Measurements from ENCODE around the gene SLC6A1.
A peak's percentile ranks its signal among the peaks of the same experiment; 100 is the strongest.

Gene SLC6A1

DNA sequence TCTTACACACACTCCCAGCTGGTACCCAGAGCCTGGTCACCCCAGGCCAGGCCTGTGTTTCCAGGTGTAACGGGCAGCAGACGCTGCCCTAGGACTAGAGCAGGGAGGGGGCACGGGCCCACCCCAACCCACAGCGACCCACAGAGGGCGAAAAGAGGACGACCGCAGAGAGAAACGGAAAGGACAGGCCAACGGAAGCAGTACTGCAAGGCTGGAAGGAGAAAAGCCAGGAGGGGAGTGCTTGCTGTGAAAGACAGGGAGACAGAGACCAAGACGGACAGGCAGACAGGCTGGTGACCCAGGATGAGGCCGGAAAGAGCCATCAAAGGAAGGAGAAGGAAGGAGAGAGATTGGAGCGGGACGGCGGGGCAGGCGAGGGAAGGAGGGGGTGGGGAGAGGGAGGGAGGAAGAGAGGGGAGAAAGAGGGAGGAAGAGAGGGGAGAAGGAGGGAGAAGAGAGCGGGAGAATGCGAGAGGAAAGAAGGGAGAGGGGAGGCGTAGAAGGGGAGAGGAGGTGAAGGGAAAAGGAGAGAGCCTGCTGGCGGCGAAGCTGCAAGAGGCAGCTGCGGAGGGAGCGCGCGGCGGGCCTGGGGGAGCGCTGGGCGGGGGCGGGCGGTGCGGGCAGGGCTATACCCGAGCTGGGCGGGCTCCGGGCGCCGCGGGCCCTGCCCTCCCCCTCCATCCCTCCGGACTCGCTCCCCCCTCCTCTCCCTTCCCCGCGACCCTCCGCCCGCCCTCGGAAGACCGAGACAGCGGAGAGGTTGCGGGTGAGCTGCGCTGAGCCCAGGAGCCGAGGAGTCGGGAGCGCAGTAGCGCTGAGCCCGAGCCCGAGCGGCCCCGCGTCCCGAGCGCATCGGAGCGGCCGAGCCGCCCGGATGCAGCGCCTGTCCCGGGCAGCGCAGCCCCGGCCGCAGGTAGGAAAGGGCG, at the start of gene SLC6A1:
Gene SLC6A1, plus strand, starts transcription at position 732 of the 926 bp plus-strand sequence. CDS start 24,464 bp downstream, outside the sequence.
- peak within 1 kb of the TSS; percentile 74 for H3K4me3 Mint-ChIP-seq
- H3K36me3 Mint-ChIP-seq (ENCODE audit: low read depth) = peaks cover 3% of the 10 kb centered on the region
- peaks cover 63% of the 10 kb centered on the region for H3K27me3 Mint-ChIP-seq (ENCODE audit: low read depth)
- peaks cover 5% of the 10 kb centered on the region for H3K4me1 Mint-ChIP-seq (ENCODE audit: low read depth)
- no peak within 1 kb of the TSS for H3K27ac Mint-ChIP-seq
- H3K9me3 Mint-ChIP-seq = no peaks in the 10 kb centered on the region

DNA sequence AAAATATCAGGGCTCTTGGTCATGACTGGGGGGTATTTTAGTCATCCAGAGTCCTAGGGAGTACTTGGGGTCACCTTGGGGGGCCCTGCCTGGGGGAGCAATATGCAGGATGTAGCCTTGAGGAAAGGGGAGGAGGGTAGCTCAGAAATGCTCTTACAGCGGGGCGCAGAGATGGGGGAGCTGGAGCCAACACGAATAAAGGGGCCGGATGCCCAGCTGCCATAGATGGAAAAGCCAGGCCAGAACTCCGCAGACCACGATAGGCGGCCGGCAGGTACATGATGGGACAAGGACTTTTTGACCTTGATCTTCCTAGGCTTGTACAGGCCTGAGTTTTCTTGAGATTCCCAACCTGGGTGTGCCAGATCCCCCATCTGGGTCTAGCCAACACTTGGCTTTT, 47.7 kb upstream of the SLC6A1 start:
- Mint-ChIP-seq H3K4me3 (no peak overlapping the region), H3K27me3 (ENCODE audit: low read depth) (no peaks in the 10 kb centered on the region), H3K9me3 (peaks cover 3% of the 10 kb centered on the region)

DNA sequence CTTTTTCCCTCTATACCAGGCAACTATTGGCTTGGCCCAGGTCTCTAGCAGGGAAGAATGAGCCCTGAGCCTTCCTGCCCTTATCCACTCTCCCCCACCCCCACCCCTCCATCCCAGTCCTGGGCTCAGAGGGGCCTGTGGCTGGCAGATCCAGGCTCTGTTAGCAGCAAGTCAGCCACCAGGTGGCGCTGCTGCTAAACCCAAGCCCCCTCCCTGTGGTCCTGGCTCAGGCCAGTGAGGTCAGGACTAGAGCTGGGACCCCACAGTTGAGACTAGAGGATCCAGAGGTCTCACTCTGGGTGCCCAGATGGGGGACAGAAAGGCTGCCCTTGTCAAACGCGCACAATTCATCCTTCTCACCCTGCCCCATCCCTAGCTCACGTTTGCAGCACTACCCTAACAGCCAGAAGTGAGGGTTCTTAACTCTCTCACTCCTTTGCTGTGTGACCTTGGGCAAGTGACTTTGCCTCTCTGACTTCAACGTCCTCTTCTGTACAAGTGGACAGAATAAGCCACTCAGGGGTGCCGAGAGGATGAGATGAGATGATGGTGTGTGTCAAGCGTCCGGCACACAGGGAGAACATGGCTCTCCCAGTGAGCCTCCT, 46.8 kb upstream of the SLC6A1 start:
- Mint-ChIP-seq H3K27me3 (ENCODE audit: low read depth) (no peaks in the 10 kb centered on the region), H3K27ac (no peak overlapping the region), H3K4me3 (no peak overlapping the region), H3K4me1 (ENCODE audit: low read depth) (no peaks in the 10 kb centered on the region), H3K36me3 (ENCODE audit: low read depth) (no peaks in the 10 kb centered on the region), H3K9me3 (peaks cover 3% of the 10 kb centered on the region)

More for the DNA sequence above, 47.7 kb upstream of the SLC6A1 start:
- Mint-ChIP-seq H3K4me1 (ENCODE audit: low read depth) (no peaks in the 10 kb centered on the region), H3K36me3 (ENCODE audit: low read depth) (no peaks in the 10 kb centered on the region), H3K27ac (no peak overlapping the region)

DNA sequence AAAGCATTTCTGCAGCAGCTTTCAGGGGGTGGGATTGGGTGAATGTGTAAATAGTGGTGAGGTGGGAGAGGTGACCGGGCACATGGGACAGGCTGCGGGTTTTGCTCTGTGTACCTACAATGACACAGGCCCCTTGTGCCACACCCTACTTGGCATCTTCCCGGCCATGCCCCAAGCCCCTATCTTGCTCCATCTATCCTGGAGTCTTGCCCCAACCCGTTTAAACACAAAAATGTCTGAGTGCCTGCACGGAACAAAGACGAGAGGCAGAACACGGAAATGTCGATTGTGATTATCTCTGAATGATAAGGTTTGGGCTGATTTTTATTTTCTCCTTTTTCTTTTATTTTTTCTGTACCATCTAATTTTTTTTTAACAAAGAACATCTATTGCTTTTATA, 46.0 kb upstream of the SLC6A1 start:
- no peaks in the 10 kb centered on the region for H3K27me3 Mint-ChIP-seq (ENCODE audit: low read depth)
- H3K4me1 Mint-ChIP-seq (ENCODE audit: low read depth) = no peaks in the 10 kb centered on the region
- peaks cover 3% of the 10 kb centered on the region for H3K9me3 Mint-ChIP-seq
- H3K27ac Mint-ChIP-seq = no peak overlapping the region
- no peak overlapping the region for H3K4me3 Mint-ChIP-seq
- H3K36me3 Mint-ChIP-seq (ENCODE audit: low read depth) = no peaks in the 10 kb centered on the region

DNA sequence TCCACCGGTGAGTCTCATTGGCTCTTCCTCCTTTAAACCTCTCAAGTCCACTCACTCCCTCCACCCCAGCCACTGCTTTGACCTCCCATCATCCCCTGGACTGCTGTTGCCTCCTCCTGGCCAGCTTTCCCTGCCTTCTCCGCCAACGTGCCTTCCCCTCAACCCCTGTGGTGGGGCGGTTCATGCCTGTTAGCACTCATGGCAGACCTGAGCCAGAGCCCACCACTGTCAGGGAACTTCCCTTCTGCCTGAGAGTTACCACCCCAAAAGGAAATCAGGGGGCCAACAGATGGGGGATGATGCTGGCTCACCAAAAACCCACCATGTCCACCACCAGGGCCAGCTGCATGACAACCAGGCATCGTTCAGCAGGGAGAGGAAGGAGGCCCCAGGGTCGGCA, 44.2 kb upstream of the SLC6A1 start:
- Mint-ChIP-seq H3K4me1 (ENCODE audit: low read depth) (no peaks in the 10 kb centered on the region), H3K9me3 (no peaks in the 10 kb centered on the region), H3K4me3 (no peak overlapping the region), H3K27me3 (ENCODE audit: low read depth) (no peaks in the 10 kb centered on the region), H3K27ac (no peak overlapping the region), H3K36me3 (ENCODE audit: low read depth) (no peaks in the 10 kb centered on the region)

DNA sequence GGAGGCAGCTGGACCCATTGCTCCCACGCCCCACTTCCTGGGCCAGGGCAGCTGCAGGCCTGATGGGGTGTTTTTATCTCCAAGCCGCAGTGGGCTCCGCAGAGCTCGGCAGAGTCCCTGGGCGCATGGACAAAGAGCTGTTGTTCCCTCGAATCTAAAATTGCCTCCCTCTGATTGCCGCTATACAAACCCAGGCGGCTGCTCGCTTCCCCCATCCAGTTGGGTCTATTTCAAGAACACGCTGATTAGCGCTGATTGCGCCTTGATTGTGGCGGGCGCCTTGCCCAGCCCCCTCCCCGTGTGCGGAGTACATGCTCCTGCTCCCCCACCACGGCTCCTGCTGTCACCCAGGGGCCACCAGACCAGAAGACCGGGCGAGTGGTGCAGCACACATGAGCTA, 43.4 kb upstream of the SLC6A1 start:
- no peaks in the 10 kb centered on the region for H3K36me3 Mint-ChIP-seq (ENCODE audit: low read depth)
- H3K27me3 Mint-ChIP-seq (ENCODE audit: low read depth) = no peaks in the 10 kb centered on the region
- no peaks in the 10 kb centered on the region for H3K4me1 Mint-ChIP-seq (ENCODE audit: low read depth)
- no peak overlapping the region for H3K4me3 Mint-ChIP-seq
- H3K9me3 Mint-ChIP-seq = no peaks in the 10 kb centered on the region
- no peak overlapping the region for H3K27ac Mint-ChIP-seq

DNA sequence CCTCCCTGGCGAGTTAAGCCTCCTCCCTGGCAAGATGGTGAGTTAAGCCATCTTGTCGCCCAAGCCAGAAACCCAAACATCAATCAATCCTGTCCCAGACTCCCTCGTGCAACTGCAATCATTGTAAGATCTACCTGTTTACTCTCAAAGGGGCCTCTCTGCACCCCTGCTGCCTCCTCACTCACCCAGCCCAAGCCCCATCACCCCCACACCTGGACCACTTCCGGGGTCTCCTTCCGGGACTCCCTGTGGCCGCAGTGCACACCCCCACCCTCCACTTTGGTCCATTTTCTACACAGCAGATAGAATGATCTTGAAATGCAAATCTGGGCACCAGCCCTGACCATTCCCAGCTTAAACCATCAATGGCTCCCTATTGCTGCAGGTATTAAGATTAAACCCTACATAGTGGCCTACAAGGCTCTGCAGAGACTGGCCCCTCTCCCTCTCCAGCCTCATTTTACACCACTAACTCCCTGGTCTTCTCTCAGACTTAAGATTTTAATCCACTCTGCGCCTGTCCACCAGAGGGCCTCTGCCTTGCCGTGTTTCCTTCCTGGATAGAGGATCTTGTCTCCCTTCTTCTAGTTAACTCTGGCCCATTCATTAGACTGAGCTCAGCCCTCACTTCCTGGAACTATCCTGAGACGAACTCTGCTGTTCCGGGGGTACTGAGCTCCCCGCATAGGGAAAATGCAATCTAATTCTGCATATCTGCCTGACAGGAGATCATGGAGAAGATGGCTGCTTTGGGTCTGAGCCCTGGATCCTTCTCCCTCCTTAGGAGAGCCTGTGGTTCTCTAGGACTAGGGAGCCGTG, 41.9 kb upstream of the SLC6A1 start:
- Mint-ChIP-seq H3K27ac (no peak overlapping the region), H3K27me3 (ENCODE audit: low read depth) (no peaks in the 10 kb centered on the region), H3K36me3 (ENCODE audit: low read depth) (no peaks in the 10 kb centered on the region), H3K4me3 (no peak overlapping the region), H3K4me1 (ENCODE audit: low read depth) (no peaks in the 10 kb centered on the region), H3K9me3 (no peaks in the 10 kb centered on the region)

DNA sequence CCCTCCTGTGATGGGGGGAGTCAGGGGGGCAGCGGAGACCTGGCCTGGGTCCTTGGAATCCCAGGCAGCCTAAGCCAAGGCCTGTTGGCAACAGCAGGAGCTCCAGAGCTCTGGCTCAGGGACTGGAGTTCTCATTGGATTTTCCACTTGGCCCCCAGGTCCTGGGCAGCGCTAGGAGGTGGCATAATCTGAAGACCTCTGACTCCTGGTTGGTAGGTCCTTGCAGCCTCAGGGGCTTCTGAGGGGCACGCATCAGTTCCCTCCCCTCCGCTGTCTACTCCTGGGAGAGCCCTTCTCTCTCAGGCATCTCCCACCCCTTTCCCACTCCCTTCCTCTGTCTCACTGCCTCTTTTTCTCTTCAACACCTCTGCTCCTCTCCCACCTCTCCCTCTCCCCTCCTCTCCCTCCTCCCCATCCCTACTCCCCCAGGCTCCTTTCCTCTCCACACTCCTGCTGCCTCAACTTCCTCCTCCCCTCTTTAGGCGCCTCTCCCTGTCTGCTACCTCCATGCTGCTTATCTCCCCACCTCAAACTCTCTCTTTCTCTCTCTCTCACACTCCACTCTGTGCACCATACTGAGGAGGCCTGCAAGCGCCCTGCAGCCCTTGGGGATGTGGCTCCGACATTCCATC, 41.1 kb upstream of the SLC6A1 start:
- Mint-ChIP-seq H3K4me3 (no peak overlapping the region), H3K36me3 (ENCODE audit: low read depth) (no peaks in the 10 kb centered on the region), H3K27me3 (ENCODE audit: low read depth) (no peaks in the 10 kb centered on the region), H3K27ac (no peak overlapping the region), H3K4me1 (ENCODE audit: low read depth) (no peaks in the 10 kb centered on the region), H3K9me3 (no peaks in the 10 kb centered on the region)

DNA sequence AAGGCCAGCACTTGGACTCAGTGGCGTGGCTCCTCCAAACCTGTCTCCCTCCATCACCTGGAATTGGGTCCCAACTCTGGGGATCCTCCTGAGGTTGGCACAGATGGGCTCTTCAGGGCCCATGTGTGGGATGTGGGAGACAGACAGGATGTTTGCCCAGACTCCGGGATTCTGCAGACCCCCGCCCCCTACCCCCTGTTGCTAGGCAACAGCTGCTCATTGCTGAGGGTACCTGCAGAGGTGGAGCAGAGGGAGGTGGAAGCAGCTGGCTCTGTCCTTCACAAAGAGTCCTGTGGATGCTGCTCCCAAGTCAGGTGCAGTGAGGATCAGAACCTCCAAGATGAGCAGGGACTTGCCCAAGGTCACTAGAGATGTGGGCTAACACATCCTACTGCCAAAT, 40.0 kb upstream of the SLC6A1 start:
- Mint-ChIP-seq H3K36me3 (ENCODE audit: low read depth) (no peaks in the 10 kb centered on the region), H3K27me3 (ENCODE audit: low read depth) (no peaks in the 10 kb centered on the region), H3K27ac (no peak overlapping the region), H3K4me1 (ENCODE audit: low read depth) (no peaks in the 10 kb centered on the region), H3K9me3 (no peaks in the 10 kb centered on the region), H3K4me3 (no peak overlapping the region)

DNA sequence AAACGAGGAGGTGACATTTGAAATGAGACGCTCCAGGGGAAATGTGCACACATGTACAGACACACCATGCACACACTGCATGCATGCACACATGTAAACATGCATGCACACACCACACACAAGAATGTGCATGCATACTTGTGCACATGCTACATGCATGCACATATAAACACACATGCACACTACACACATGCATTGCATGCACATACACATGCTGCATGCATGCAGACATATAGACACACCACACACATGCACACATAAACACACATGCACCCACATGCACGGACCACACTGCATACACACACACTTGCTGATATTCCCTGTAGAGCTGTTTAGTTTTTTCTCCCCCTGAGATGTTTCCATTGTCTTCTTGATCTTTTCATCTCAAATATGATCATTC, 37.8 kb upstream of the SLC6A1 start:
- no peaks in the 10 kb centered on the region for H3K27me3 Mint-ChIP-seq (ENCODE audit: low read depth)
- no peaks in the 10 kb centered on the region for H3K9me3 Mint-ChIP-seq
- no peak overlapping the region for H3K27ac Mint-ChIP-seq
- H3K4me3 Mint-ChIP-seq = no peak overlapping the region
- H3K36me3 Mint-ChIP-seq (ENCODE audit: low read depth) = no peaks in the 10 kb centered on the region
- no peaks in the 10 kb centered on the region for H3K4me1 Mint-ChIP-seq (ENCODE audit: low read depth)

DNA sequence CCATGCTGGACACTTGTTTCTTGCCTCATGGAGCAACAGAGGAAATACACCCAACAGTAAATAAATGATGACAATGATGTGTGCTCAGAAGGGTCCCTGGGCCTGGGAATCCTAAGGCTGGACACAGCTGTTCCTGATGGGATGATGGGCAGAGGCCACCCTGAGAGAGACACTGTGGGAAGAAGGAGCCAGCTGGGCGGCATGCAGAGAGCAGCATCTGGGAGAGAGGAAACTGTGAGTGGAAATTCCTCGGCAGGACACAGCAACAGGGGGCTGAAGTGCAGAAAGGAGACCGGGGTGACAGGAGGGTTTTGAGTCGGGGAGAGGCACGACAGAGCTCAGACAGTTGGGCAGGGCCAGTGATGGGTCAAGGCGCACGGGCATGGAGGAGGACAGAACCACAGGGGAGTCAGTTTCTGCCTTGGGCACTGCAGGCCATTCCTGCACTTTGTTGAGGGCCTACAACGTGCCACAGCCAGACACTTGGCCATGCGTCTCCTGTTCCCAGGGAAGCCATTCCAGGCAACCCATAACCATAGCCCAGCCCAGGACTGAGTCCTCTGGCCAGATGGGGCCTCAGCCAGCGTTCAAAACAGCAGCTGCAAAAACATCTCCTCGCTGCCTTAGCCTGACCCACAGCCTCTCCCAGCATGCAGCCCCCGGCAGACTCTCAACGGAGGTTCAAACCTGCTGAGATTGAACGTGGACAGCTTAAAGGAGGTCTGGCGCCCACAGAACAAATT, 36.7 kb upstream of the SLC6A1 start:
- Mint-ChIP-seq H3K27me3 (ENCODE audit: low read depth) (no peaks in the 10 kb centered on the region), H3K4me1 (ENCODE audit: low read depth) (no peaks in the 10 kb centered on the region), H3K4me3 (no peak overlapping the region), H3K27ac (no peak overlapping the region), H3K9me3 (no peaks in the 10 kb centered on the region), H3K36me3 (ENCODE audit: low read depth) (no peaks in the 10 kb centered on the region)

DNA sequence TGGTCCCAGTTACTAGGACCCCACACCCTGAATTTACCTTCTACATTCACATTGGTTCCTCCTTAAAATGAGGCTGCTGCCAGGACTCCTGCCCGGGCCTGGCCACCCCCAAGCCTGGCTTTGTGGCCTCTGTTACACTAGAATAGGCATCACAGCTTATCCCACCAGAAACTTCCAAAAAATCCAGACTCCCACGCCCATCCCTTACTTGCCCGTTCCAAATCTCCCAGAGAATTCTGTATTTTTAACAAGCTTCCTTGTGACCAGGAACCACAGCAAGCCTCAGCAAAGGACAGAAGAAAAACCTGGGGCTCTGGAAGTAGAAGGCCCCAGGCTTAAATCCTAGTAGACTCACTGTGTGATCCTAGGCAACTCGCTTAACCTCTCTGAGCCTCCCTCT, 36.0 kb upstream of the SLC6A1 start:
- no peak overlapping the region for H3K27ac Mint-ChIP-seq
- H3K4me1 Mint-ChIP-seq (ENCODE audit: low read depth) = no peaks in the 10 kb centered on the region
- H3K9me3 Mint-ChIP-seq = no peaks in the 10 kb centered on the region
- no peaks in the 10 kb centered on the region for H3K36me3 Mint-ChIP-seq (ENCODE audit: low read depth)
- no peaks in the 10 kb centered on the region for H3K27me3 Mint-ChIP-seq (ENCODE audit: low read depth)
- H3K4me3 Mint-ChIP-seq = no peak overlapping the region

DNA sequence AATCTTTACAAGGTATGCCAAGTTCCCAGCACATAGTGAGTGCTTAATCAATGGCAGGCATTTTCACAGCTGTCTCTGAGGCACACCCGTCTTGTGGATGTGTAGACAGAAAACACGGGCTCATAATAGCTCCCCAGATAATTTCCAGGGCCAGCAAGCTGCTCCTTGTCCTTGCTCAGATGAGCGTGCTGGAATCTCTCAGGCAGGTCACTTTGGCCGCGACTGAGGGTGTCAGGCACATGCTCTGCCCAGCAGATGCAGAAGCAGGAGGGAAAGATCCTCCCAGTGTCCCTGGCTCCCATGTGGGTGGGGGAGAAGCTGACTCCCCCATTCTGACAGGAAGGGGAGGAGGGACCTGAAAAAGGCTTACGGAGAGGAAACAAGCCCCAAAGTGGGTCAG, 35.6 kb upstream of the SLC6A1 start:
- no peak overlapping the region for H3K4me3 Mint-ChIP-seq
- H3K27ac Mint-ChIP-seq = no peak overlapping the region
- no peaks in the 10 kb centered on the region for H3K27me3 Mint-ChIP-seq (ENCODE audit: low read depth)
- H3K4me1 Mint-ChIP-seq (ENCODE audit: low read depth) = no peaks in the 10 kb centered on the region
- no peaks in the 10 kb centered on the region for H3K9me3 Mint-ChIP-seq
- no peaks in the 10 kb centered on the region for H3K36me3 Mint-ChIP-seq (ENCODE audit: low read depth)

Data from T-helper 1 cell treated with Interleukin-12 subunit alpha and Interleukin-12 subunit beta and Interleukin-4 antibody, amounts not matched to agents 30 μg/mL and 1 μg/mL, for 36 hours (primary cell).